ENCODE measurements around the gene ACSF2. TPM values are rescaled to one million over a fixed set of nuclear protein-coding genes. Genes with fewer than 3 reads are reported as not detected.
A peak's percentile ranks its signal among the peaks of the same experiment; 100 is the strongest.

Gene ACSF2
- total and polyA plus RNA-seq, 2 of the 13 experiments (the other 11 are each of a cell fraction or from before 2014, with no cell fraction given) = 87.3 to 109 TPM

DNA sequence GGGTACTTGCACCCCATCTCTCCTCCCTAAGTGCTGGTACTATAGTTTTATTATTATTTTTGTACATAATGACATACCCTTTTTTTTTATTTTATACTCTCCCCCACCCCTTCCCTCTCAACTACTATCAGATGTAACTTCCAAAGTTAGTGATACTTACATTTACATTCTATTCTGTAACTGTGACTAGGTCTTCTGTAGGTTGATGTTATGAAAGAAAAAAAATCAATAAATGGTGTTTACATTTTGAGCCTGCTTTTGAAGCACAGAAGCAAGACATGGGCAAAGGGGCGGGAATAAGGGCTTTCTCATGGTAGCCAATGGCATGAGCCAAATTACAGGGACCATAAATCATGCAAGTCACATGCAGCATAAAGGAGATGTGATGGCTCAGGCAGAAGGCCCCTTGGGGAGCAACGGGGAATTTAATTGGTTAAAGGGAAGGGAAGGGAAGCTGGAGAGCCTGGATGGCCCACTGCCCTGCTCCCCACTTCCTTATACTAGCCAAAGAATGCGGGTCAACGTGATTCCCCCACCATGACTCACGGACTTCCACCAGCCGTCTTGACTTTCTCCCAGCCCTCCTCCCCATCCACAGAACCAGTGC lies 2.4 kb upstream of the ACSF2 start (continued):
- TF ChIP-seq, protein P1, sequence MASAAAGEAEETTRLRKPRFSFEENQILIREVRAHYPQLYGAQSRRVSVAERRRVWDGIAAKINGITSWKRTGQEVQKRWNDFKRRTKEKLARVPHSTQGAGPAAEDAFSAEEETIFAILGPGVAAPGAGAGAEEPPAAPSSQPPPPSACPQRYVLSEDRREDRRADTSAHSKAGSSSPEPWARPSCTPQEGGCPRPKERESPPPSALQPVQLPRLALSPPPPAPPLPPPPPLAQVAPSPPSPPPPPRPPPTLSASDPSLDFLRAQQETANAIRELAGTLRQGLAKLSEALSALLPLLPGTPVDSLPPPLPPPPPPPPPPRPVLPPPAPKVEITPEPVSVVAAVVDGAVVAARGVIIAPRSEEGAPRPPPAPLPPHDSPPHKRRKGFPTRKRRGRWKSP (CRISPR knock-in tag; IDR thresholded peaks at IDR 0.05) = no peak
- no peak for TF ChIP-seq SP1 (IDR thresholded peaks at IDR 0.05)
- peak; percentile 45 for TF ChIP-seq SP1 (CRISPR knock-in tag; IDR thresholded peaks at IDR 0.05)
- TF ChIP-seq ZBTB3 (CRISPR knock-in tag; IDR thresholded peaks at IDR 0.05; ENCODE audit: borderline replicate concordance, low read depth) = no peak
- TF ChIP-seq ZSCAN20 (CRISPR knock-in tag; IDR thresholded peaks at IDR 0.05; ENCODE audit: borderline replicate concordance) = no peak
- no peak for TF ChIP-seq NFRKB (IDR thresholded peaks at IDR 0.05)
- TF ChIP-seq ATF1 (CRISPR knock-in tag; IDR thresholded peaks at IDR 0.05) = peak; percentile 72
- TF ChIP-seq, protein P2, sequence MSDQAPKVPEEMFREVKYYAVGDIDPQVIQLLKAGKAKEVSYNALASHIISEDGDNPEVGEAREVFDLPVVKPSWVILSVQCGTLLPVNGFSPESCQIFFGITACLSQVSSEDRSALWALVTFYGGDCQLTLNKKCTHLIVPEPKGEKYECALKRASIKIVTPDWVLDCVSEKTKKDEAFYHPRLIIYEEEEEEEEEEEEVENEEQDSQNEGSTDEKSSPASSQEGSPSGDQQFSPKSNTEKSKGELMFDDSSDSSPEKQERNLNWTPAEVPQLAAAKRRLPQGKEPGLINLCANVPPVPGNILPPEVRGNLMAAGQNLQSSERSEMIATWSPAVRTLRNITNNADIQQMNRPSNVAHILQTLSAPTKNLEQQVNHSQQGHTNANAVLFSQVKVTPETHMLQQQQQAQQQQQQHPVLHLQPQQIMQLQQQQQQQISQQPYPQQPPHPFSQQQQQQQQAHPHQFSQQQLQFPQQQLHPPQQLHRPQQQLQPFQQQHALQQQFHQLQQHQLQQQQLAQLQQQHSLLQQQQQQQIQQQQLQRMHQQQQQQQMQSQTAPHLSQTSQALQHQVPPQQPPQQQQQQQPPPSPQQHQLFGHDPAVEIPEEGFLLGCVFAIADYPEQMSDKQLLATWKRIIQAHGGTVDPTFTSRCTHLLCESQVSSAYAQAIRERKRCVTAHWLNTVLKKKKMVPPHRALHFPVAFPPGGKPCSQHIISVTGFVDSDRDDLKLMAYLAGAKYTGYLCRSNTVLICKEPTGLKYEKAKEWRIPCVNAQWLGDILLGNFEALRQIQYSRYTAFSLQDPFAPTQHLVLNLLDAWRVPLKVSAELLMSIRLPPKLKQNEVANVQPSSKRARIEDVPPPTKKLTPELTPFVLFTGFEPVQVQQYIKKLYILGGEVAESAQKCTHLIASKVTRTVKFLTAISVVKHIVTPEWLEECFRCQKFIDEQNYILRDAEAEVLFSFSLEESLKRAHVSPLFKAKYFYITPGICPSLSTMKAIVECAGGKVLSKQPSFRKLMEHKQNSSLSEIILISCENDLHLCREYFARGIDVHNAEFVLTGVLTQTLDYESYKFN (CRISPR knock-in tag; conservative IDR thresholded peaks at IDR 0.05) = peak; percentile 90
- no peak for TF ChIP-seq AGO2 (optimal IDR thresholded peaks at IDR 0.05; ENCODE audit: low read depth, low read length)
- no peak for TF ChIP-seq ZSCAN22 (CRISPR knock-in tag; IDR thresholded peaks at IDR 0.05)
- no peak; the same call in 1 of the 2 replicates for TF ChIP-seq BHLHE40 (IDR thresholded peaks at IDR 0.05; ENCODE audit: low read length)
- TF ChIP-seq ATM (IDR thresholded peaks at IDR 0.05; ENCODE audit: borderline replicate concordance) = no peak
- TF ChIP-seq ZNF530 (CRISPR knock-in tag; IDR thresholded peaks at IDR 0.05; ENCODE audit: low read depth) = no peak
- TF ChIP-seq MYC (CRISPR knock-in tag; IDR thresholded peaks at IDR 0.05; ENCODE audit: borderline replicate concordance) = no peak
- peak; percentile 81; the same call in 1 of the 3 replicates for TF ChIP-seq MXI1 (IDR thresholded peaks at IDR 0.05; ENCODE audit: borderline replicate concordance, low read depth, low read length)
- no peak; the same call in 1 of the 2 replicates for TF ChIP-seq SMC3 (IDR thresholded peaks at IDR 0.05; ENCODE audit: low read length)
- TF ChIP-seq KMT2A (CRISPR knock-in tag; IDR thresholded peaks at IDR 0.05) = 0 out of 2 replicates have a peak, but pooled peaks have one; percentile 24
- no peak for TF ChIP-seq SUZ12 (IDR thresholded peaks at IDR 0.05; ENCODE audit: low read depth, low read length)
- TF ChIP-seq ZBTB7B (CRISPR knock-in tag; IDR thresholded peaks at IDR 0.05) = no peak
- TF ChIP-seq ZNF761 (CRISPR knock-in tag; conservative IDR thresholded peaks at IDR 0.05) = 0 out of 2 replicates have a peak, but pooled peaks have one; percentile 76
- TF ChIP-seq SALL2 (CRISPR knock-in tag; IDR thresholded peaks at IDR 0.05) = no peak
- TF ChIP-seq ZNF468 (CRISPR knock-in tag; IDR thresholded peaks at IDR 0.05) = no peak
- no peak for TF ChIP-seq EEA1 (CRISPR knock-in tag; IDR thresholded peaks at IDR 0.05; ENCODE audit: borderline replicate concordance)
- no peak for TF ChIP-seq ZNF382 (CRISPR knock-in tag; IDR thresholded peaks at IDR 0.05; ENCODE audit: borderline replicate concordance)
- no peak for TF ChIP-seq SPEN (CRISPR knock-in tag; IDR thresholded peaks at IDR 0.05; ENCODE audit: low read depth)
- no peak for TF ChIP-seq KLF12 (CRISPR knock-in tag; IDR thresholded peaks at IDR 0.05; ENCODE audit: borderline replicate concordance)
- TF ChIP-seq, protein P3, sequence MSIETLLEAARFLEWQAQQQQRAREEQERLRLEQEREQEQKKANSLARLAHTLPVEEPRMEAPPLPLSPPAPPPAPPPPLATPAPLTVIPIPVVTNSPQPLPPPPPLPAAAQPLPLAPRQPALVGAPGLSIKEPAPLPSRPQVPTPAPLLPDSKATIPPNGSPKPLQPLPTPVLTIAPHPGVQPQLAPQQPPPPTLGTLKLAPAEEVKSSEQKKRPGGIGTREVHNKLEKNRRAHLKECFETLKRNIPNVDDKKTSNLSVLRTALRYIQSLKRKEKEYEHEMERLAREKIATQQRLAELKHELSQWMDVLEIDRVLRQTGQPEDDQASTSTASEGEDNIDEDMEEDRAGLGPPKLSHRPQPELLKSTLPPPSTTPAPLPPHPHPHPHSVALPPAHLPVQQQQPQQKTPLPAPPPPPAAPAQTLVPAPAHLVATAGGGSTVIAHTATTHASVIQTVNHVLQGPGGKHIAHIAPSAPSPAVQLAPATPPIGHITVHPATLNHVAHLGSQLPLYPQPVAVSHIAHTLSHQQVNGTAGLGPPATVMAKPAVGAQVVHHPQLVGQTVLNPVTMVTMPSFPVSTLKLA (IDR thresholded peaks at IDR 0.05) = 0 out of 2 replicates have a peak, but pooled peaks have one; percentile 11
- no peak for TF ChIP-seq ZSCAN29 (CRISPR knock-in tag; conservative IDR thresholded peaks at IDR 0.05)

Measured in HepG2 (cell line).